GM13977 (cell line): Measurements from ENCODE around the gene IFI27L1.
A peak's percentile ranks its signal among the peaks of the same experiment; 100 is the strongest.

Source experiments
- DNase-seq: peaks from one replicate; pipeline ENCODE4 v3.0.0; 2012; ENCODE audit warnings: low spot score
- in situ Hi-C: fragments of 300-500 bp; cut with MboI; formaldehyde crosslinking; loops from one replicate; pipeline ENCODE4 v1.12.0; 2022; ENCODE audit warnings: low sequenced_read_pairs, low pct_unique_long_range_greater_than_20kb, mixed read lengths, inconsistent platforms; ENCODE audit not compliant: unreplicated experiment
- TF ChIP-seq, protein P1 (sequence below): IDR thresholded peaks from 2 replicates; pipeline ENCODE4 v1.5.1; 2012; ENCODE audit warnings: mild to moderate bottlenecking, control low read depth; ENCODE audit not compliant: insufficient read depth; ENCODE audit errors: extremely low read depth, missing control alignments

The IFI27L1 gene

GRCh38 chr14:94077111-94077821 is 3.8 kb upstream of the IFI27L1 start:
- in situ Hi-C loops, result no loop called here
- DNase-seq, result no peak
- TF ChIP-seq, protein P1, sequence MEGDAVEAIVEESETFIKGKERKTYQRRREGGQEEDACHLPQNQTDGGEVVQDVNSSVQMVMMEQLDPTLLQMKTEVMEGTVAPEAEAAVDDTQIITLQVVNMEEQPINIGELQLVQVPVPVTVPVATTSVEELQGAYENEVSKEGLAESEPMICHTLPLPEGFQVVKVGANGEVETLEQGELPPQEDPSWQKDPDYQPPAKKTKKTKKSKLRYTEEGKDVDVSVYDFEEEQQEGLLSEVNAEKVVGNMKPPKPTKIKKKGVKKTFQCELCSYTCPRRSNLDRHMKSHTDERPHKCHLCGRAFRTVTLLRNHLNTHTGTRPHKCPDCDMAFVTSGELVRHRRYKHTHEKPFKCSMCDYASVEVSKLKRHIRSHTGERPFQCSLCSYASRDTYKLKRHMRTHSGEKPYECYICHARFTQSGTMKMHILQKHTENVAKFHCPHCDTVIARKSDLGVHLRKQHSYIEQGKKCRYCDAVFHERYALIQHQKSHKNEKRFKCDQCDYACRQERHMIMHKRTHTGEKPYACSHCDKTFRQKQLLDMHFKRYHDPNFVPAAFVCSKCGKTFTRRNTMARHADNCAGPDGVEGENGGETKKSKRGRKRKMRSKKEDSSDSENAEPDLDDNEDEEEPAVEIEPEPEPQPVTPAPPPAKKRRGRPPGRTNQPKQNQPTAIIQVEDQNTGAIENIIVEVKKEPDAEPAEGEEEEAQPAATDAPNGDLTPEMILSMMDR, result no peak

DNA sequence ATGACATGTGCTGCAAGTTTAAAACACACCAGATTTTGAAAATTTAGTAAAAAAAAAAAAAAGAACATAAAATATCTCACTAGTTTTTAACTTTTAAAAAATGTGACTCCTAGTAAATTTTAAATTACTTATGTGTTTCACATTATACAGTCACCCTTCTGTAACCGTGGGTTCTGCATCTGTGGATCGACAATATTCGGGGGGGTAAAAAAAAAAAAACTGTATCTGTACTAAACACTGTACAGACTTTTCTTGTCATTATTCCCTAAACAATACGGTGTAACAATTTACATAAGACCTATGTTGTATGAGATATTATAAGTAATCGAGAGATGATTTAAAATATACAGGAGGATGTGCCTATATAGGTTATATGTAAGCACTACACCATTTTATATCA is 3.3 kb upstream of the IFI27L1 start:
- no peak for DNase-seq
- in situ Hi-C loops, result no loop called here
- TF ChIP-seq, protein P1, result no peak

DNA sequence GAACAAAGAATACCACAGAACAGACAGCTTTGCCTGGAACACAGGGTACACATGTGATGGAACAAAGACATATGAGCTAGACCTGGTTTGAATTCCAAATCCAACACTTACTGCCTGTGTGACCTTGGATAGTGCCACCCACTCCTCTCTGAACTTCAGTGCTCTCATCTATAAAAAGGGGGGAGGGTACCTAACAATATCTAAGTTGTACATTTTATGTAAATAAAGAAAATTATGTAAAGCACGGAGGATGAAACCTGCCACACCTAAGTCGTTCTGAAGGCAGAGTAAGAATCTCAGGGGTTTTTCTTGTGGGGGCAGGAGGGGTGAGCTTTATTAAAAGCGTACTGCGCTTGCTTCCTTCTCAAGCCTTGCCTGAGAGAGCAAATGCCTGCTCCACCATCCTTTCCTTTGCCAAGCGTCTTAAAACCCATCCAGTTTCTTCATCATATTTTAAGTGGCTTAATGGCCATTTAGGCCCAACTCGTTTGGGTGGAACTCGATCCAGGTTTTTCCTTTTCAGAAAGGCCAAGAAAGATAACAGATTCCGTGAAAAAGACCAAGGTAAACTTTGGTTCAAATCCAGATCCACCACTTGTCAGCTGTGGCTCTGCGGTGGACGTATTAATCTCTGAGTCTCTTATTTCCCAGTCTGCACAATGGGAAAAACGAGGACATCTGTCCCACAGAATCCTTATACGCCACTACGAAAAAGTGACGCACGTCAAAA is 1.1 kb upstream of the IFI27L1 start:
- DNase-seq, result peak; percentile 40
- in situ Hi-C loops, result no loop called here
- TF ChIP-seq, protein P1, result no peak

DNA sequence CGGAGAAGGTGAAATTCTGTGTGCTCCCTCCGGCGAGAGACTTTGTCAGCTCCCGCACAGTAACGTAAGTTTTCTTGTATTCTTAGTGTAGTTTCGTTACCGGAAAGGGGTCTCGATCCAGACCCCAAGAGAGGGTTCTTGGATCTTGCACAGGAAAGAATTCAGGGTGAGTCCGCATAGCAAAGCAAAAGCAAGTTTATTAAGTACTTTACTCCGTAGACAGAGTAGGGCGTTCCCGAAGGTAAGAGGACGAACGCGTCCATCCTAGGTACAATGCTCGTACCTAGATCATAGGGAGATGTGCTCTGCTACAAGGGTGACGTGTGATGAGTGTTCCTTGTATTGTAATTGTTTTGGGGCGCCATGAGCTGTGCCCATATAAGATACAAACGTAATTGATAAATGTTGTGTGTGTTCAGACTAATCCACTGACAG is 293 bp downstream of the IFI27L1 start:
- in situ Hi-C loops, result no loop called here
- peak; percentile 43 for DNase-seq
- TF ChIP-seq, protein P1, result no peak

DNA sequence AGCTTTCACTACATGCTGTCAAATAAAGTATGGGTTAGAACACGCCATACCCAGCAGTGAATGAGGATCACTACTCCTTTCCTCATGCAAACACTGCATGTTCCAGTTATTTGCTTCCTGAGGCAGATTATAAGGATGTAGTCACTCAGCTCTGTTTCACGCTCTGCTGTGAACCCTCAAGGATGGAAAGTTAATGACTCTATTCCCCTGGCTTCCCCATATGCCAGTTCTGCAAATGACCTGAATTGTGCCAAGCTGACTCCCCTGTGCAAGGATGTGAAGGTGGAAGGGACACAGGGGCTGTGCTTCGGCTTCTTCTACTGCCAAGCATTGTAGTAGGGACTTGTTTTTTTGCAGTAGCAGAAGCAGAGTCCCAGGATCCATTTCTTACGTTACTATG is 6.8 kb downstream of the IFI27L1 start:
- no peak for DNase-seq
- in situ Hi-C loops, result no loop called here
- TF ChIP-seq, protein P1, result no peak

- TF ChIP-seq, protein P1, result no peak
- in situ Hi-C loops, result no loop called here
- DNase-seq, result no peak
These were observed 7.4 kb downstream of the IFI27L1 start for GRCh38 chr14:94088516-94088915.
